Effector memory CD4-positive, alpha-beta T cell (primary cell): ENCODE results near the gene SNX20.

Source experiments
- DNase-seq, 3 donors: peaks; one replicate each; pipeline ENCODE4 v3.0.0-alpha.2; 2020
- H3K27ac ChIP-seq: 2 replicates; pipeline ENCODE4 v1.7.0; 2013; ENCODE audit warnings: mild to moderate bottlenecking, low read length, moderate library complexity; ENCODE audit not compliant: insufficient read depth, poor library complexity, severe bottlenecking
- H3K27me3 ChIP-seq: replicated peaks from 2 replicates; pipeline ENCODE4 v1.7.0; 2013; ENCODE audit warnings: mild to moderate bottlenecking, low read length; ENCODE audit not compliant: insufficient read depth, control insufficient read depth, poor library complexity, severe bottlenecking
- H3K36me3 ChIP-seq: 2 replicates; pipeline ENCODE4 v1.7.0; 2013; ENCODE audit warnings: mild to moderate bottlenecking, low read length, moderate library complexity; ENCODE audit not compliant: control insufficient read depth, insufficient read depth
- H3K4me1 ChIP-seq: 2 replicates; pipeline ENCODE4 v1.7.0; 2013; ENCODE audit warnings: low read length, mild to moderate bottlenecking; ENCODE audit not compliant: control insufficient read depth, insufficient read depth, poor library complexity, severe bottlenecking
- H3K4me3 ChIP-seq: 2 replicates; pipeline ENCODE4 v1.7.0; 2013; ENCODE audit warnings: low read length, low read depth, mild to moderate bottlenecking; ENCODE audit not compliant: insufficient read depth, poor library complexity, severe bottlenecking
- H3K9me3 ChIP-seq: 2 replicates; pipeline ENCODE4 v1.7.0; 2013; ENCODE audit warnings: mild to moderate bottlenecking, low read length, moderate library complexity; ENCODE audit not compliant: control insufficient read depth

Gene SNX20

GRCh38 chr16:50626868-50627267 lies 54.2 kb downstream of the SNX20 start:
- Histone ChIP-seq H3K9me3 (no peaks in the 10 kb centered on the region), H3K4me1 (peaks cover 15% of the 10 kb centered on the region), H3K36me3 (no peaks in the 10 kb centered on the region), H3K4me3 (no peak overlapping the region), H3K27me3 (no peaks in the 10 kb centered on the region), H3K27ac (no peak overlapping the region)
- no peak for DNase-seq

DNA sequence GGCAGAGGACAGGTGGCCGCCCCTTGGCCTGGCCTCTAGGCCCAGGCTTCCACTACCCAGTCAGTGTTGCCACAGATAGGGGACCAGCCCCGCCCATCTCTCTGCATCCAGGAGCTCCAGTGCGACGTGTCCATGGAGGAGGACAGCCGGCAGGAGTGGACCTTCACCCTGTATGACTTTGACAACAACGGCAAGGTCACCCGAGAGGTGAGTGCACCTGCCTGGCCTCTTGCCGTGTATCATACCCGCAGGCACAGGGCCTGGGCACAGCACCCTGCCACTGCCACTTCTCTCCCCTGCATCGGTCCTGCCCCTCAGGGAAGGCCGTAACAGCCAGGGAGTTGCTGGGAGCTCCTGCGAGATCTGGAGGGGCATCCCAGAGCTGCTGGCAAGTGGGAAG lies 55.7 kb downstream of the SNX20 start:
- Histone ChIP-seq H3K27me3 (no peaks in the 10 kb centered on the region), H3K36me3 (no peaks in the 10 kb centered on the region), H3K9me3 (no peaks in the 10 kb centered on the region), H3K27ac (no peak overlapping the region), H3K4me3 (no peak overlapping the region), H3K4me1 (peaks cover 15% of the 10 kb centered on the region)
- no peak for DNase-seq

DNA sequence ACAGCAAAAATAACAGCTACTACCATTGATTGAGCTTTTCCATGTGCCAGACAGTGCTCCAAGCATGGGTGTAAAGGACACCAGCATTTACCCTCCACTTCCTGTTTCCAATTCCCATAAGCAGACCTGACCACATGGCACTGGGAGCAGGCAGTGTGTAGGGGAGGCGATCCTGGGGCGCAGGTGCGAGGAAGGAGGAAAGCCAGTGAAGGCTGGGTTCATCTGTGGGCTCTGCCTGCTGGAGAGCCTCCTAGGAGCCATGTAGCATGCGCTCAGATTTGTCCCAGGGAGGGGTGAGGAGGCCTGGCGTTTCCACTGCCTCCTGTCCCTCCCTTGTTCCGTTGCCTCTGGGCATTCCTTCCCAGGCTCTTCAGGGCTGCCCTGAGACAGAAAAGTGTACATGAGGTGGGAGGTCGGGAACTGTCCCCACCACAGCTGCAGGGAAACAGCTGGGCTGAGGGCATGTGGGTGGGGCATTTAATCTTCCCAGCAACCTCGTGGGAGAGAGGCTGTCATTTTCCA lies 56.6 kb downstream of the SNX20 start:
- Histone ChIP-seq H3K36me3 (no peaks in the 10 kb centered on the region), H3K27me3 (no peaks in the 10 kb centered on the region)
- DNase-seq = no peak

DNA sequence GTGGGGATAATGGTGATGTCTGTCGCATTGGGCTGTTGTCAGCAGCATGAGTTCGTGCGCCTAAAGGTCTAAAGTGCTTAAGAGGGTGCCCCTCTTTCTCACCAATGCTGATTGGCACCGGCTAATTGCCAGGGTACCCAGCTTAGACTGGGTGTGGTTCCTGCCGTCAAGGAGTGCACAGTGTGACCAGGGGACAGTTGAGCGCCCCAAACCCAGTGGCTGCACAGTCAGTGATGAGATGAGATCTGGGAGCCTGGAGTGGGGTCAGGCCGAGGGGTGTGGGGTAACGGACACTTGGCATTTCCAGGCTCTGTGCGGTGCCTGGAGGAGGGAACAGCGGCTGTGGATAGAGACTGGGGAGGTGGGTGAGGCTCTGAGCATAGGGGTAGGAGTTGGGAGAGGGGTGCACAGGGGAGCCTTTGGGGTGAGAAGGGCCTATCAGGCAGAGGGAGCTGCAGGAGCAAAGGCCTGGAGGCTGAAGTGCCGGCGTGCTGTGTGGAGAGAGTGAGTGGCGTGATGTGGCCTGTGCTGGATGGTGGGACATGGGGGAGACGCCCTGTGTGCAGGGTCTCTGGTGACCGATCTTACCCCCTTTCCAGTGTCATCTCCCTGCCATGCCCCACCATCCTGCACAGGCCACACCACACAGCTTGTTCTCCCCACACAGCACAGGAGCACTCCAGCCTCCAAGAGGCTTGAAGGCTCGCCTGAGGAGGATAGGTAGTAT lies 58.3 kb downstream of the SNX20 start:
- no peaks in the 10 kb centered on the region for H3K9me3 ChIP-seq
- H3K4me3 ChIP-seq = no peak overlapping the region
- H3K27me3 ChIP-seq = no peaks in the 10 kb centered on the region
- H3K4me1 ChIP-seq = peaks cover 15% of the 10 kb centered on the region
- no peak for DNase-seq
- H3K36me3 ChIP-seq = no peaks in the 10 kb centered on the region
- H3K27ac ChIP-seq = no peak overlapping the region

More for the DNA sequence above, 56.6 kb downstream of the SNX20 start:
- H3K4me1 ChIP-seq = peaks cover 15% of the 10 kb centered on the region
- H3K9me3 ChIP-seq = no peaks in the 10 kb centered on the region
- H3K4me3 ChIP-seq = no peak overlapping the region
- no peak overlapping the region for H3K27ac ChIP-seq

DNA sequence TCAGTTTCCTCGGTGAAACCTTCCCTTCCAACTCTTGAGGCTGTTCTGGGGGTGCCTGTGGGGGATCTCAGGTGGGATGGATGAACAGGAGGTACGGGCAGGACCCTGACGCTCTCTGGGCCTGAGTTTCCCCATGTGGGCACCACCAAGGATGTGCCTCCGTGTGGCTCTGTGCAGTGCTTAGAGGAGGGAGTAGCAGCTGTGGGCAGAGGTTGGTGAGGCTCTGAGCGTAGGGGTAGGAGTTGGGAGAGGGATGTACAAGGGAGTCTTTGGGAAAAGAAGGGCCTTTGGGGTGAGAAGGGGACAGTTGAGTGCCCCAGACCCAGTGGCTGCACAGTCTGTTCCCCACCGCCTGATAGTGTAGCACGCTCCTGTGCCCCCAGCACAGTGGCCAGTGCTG lies 59.1 kb downstream of the SNX20 start:
- DNase-seq = no peak
- H3K4me3 ChIP-seq = no peak overlapping the region
- no peaks in the 10 kb centered on the region for H3K27me3 ChIP-seq
- H3K9me3 ChIP-seq = no peaks in the 10 kb centered on the region
- H3K4me1 ChIP-seq = peaks cover 8% of the 10 kb centered on the region
- no peaks in the 10 kb centered on the region for H3K36me3 ChIP-seq
- H3K27ac ChIP-seq = no peak overlapping the region
